Measurements from ENCODE around the gene THAP12. TPM values are rescaled to one million over a fixed set of nuclear protein-coding genes. Genes with fewer than 3 reads are reported as not detected.

THAP12 gene
- polyA plus RNA-seq, 1 donor (not counting 4 experiments of a cell fraction or from before 2014, with no cell fraction given): 49.8 TPM

DNA sequence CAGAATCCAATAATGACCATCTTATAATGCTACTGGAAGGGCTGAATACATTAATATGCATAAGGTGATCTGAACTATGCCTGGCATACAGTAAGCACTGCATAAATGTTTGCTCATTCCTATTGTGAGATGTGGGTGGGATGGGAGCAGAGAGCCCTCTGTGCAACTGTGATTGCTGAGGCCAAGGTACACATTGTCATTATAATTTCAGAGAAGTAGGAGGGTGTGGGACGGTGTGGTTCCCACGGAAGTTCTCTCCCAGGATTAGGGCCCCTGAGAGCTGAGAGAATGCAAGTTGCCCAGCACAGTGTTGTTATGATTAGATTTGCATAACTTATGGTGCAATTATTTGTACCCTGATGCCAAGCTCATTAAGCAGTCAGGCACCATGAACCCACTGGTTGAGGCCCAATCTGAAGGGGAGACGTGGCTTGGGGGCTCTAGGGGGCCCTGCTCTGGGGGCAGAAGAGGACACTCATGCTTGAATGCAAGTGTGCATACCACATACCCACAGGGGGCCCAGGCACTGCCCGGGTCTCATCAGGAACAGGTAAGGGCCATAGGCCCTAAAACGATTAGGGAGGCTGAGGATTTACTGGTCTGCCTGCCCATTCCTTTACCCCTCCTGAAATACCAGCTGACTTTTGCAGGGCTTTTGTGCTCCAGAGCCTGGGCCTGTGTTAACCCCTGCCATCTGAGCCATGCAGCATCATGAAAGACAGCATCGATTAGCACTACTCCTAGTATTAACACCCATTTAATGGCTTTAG lies 72.8 kb downstream of the THAP12 start:
- DNase-seq (ENCODE audit: low read depth, low spot score): no peak
- FAIRE-seq: no peak
- H3K4me2 ChIP-seq (ENCODE audit: control insufficient read depth, extremely low read depth, insufficient read depth, low read depth, low read length): no peak overlapping the region
- no peaks in the 10 kb centered on the region for H3K4me1 ChIP-seq (ENCODE audit: control insufficient read depth, extremely low read depth, insufficient read depth, low read length)
- H3K27ac ChIP-seq (ENCODE audit: control insufficient read depth, insufficient read depth, low read length): no peak overlapping the region
- no peaks in the 10 kb centered on the region for H4K20me1 ChIP-seq (ENCODE audit: control insufficient read depth, extremely low read depth, insufficient read depth, low read length)
- no peak overlapping the region for H2AFZ ChIP-seq (ENCODE audit: control insufficient read depth, low read length)
- no peak overlapping the region for H3K9ac ChIP-seq (ENCODE audit: control insufficient read depth, extremely low read depth, insufficient read depth, low read length)
- H3K9me3 ChIP-seq (ENCODE audit: control insufficient read depth, low read depth, low read length): no peaks in the 10 kb centered on the region
- dilution Hi-C loops (cut with MboI; ENCODE audit: extremely low pct_ligation_motif_present, low sequenced_read_pairs): no loop called here
- no peaks in the 10 kb centered on the region for H3K79me2 ChIP-seq (ENCODE audit: control insufficient read depth, insufficient read depth, low read length)
- peaks cover 17% of the 10 kb centered on the region for H3K27me3 ChIP-seq (ENCODE audit: control insufficient read depth, extremely low read depth, insufficient read depth, low read length)
- no peaks in the 10 kb centered on the region for H3K36me3 ChIP-seq (ENCODE audit: control insufficient read depth in 2 of 2, extremely low read depth in 1 of 2, insufficient read depth in 2 of 2, low read length in 2 of 2)
- no peak for TF ChIP-seq CTCF (optimal IDR thresholded peaks at IDR 0.05 in 1 of 3, IDR thresholded peaks at IDR 0.05 in 1 of 3, conservative IDR thresholded peaks at IDR 0.05 in 1 of 3; ENCODE audit: extremely low read depth in 1 of 3, insufficient read depth in 2 of 3, low read length in 3 of 3)
- TF ChIP-seq EZH2 (IDR thresholded peaks at IDR 0.05; ENCODE audit: low read length): no peak
- no peak overlapping the region for H3K4me3 ChIP-seq (ENCODE audit: control insufficient read depth in 2 of 3, extremely low read depth in 1 of 3, insufficient read depth in 2 of 3, low read depth in 1 of 3, low read length in 3 of 3)
- H3K9me1 ChIP-seq (ENCODE audit: control insufficient read depth, extremely low read depth, insufficient read depth, low read length): no peaks in the 10 kb centered on the region

DNA sequence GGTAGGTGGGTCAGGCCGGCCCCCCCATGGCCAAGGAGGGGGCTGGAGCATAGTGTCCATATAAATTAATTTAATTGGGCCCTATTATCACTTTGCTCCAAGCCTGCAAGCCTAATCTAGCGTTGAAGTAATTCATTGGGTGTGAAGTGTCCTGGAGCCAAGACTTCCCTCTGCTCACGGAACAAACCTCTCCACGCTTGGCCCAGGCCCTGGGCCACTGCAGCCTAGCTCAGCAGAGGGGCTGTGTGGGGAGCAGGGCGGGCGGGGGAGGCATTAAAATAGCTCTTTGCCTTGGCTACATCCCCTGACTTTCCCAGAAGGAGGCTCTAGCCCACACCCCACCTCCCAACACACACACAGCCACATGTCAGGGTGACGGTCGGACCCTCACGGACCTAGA lies 73.5 kb downstream of the THAP12 start:
- Histone ChIP-seq H3K9ac (ENCODE audit: control insufficient read depth, extremely low read depth, insufficient read depth, low read length) (no peak overlapping the region), H2AFZ (ENCODE audit: control insufficient read depth, low read length) (no peak overlapping the region), H3K79me2 (ENCODE audit: control insufficient read depth, insufficient read depth, low read length) (no peaks in the 10 kb centered on the region), H3K4me3 (ENCODE audit: control insufficient read depth in 2 of 3, extremely low read depth in 1 of 3, insufficient read depth in 2 of 3, low read depth in 1 of 3, low read length in 3 of 3) (no peak overlapping the region), H3K27ac (ENCODE audit: control insufficient read depth, insufficient read depth, low read length) (no peak overlapping the region), H3K9me1 (ENCODE audit: control insufficient read depth, extremely low read depth, insufficient read depth, low read length) (no peaks in the 10 kb centered on the region), H3K4me2 (ENCODE audit: control insufficient read depth, extremely low read depth, insufficient read depth, low read depth, low read length) (no peak overlapping the region), H4K20me1 (ENCODE audit: control insufficient read depth, extremely low read depth, insufficient read depth, low read length) (no peaks in the 10 kb centered on the region), H3K36me3 (ENCODE audit: control insufficient read depth in 2 of 2, extremely low read depth in 1 of 2, insufficient read depth in 2 of 2, low read length in 2 of 2) (no peaks in the 10 kb centered on the region), H3K9me3 (ENCODE audit: control insufficient read depth, low read depth, low read length) (no peaks in the 10 kb centered on the region), H3K4me1 (ENCODE audit: control insufficient read depth, extremely low read depth, insufficient read depth, low read length) (no peaks in the 10 kb centered on the region), H3K27me3 (ENCODE audit: control insufficient read depth, extremely low read depth, insufficient read depth, low read length) (peaks cover 23% of the 10 kb centered on the region)
- no peak for DNase-seq (ENCODE audit: low read depth, low spot score)
- FAIRE-seq: no peak
- TF ChIP-seq EZH2 (IDR thresholded peaks at IDR 0.05; ENCODE audit: low read length) (no peak), CTCF (optimal IDR thresholded peaks at IDR 0.05 in 1 of 3, IDR thresholded peaks at IDR 0.05 in 1 of 3, conservative IDR thresholded peaks at IDR 0.05 in 1 of 3; ENCODE audit: extremely low read depth in 1 of 3, insufficient read depth in 2 of 3, low read length in 3 of 3) (no peak)
- dilution Hi-C loops (cut with MboI; ENCODE audit: extremely low pct_ligation_motif_present, low sequenced_read_pairs): no loop called here

All from keratinocyte (primary cell).